SK-N-SH (cell line): ENCODE measurements around the gene PLB1.

Experiments
- EP300 ChIP-seq, 2 experiments: IDR thresholded peaks; 2 replicates each; pipeline versions ENCODE4 v1.4.0 to v1.6.1; 2012; ENCODE audit warnings: borderline replicate concordance in 1 of 2, low read depth in 1 of 2, low read length in 1 of 2
- EZH2phosphoT487 ChIP-seq: fragments of 200-600 bp; sonication (generic); IDR thresholded peaks from 2 replicates; pipeline ENCODE4 v1.6.1; 2017; ENCODE audit warnings: low read depth, mixed run types, mild to moderate bottlenecking, antibody characterized with exemption, moderate library complexity, borderline replicate concordance
- GABPA ChIP-seq: IDR thresholded peaks from 2 replicates; pipeline ENCODE4 v1.4.0; 2012; ENCODE audit warnings: low read depth, mild to moderate bottlenecking
- JUND ChIP-seq: IDR thresholded peaks from 2 replicates; pipeline ENCODE4 v1.4.0; 2012
- MXI1 ChIP-seq: IDR thresholded peaks from 2 replicates; pipeline ENCODE4 v1.6.1; 2012; ENCODE audit warnings: mild to moderate bottlenecking, low read depth, low read length, improper control_type of control experiment
- POLR2AphosphoS5 ChIP-seq: IDR thresholded peaks from 2 replicates; pipeline ENCODE4 v1.6.1; 2012; ENCODE audit warnings: low read depth, low read length
- RCOR1 ChIP-seq: fragments of 150-350 bp; IDR thresholded peaks from 2 replicates; pipeline ENCODE4 v1.6.1; 2017; ENCODE audit warnings: antibody characterized with exemption, low read length
- TF ChIP-seq, protein P1 (sequence below): fragments of 200-600 bp; sonication (generic); IDR thresholded peaks from 2 replicates; pipeline ENCODE4 v1.6.1; 2017; ENCODE audit warnings: antibody characterized with exemption, mild to moderate bottlenecking, moderate library complexity
- TF ChIP-seq, protein P2 (sequence below): IDR thresholded peaks from 2 replicates; pipeline ENCODE4 v1.4.0; 2012; ENCODE audit warnings: low read depth
- TF ChIP-seq, protein P3 (sequence below): IDR thresholded peaks from 2 replicates; pipeline ENCODE4 v1.4.0; 2012; ENCODE audit warnings: low read depth, borderline replicate concordance

DNA sequence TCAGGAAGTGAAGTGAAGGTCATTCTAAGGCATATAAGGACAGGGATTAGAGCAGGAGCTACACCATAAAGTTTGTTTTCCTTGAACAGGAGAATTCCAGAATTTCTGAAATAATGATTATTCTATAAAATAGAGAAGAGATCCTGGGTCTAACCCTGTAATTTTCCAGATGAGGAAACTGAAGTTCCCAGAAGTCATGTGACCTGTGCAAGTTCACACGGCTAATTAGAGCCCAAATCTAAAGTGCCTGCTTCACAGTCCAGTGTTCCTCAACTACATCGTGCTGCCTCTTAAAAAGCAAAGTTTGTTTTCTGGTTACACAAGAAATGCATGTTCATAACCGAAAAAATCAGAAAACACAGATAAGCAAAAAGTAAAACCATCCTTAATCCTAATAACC, 34.9 kb downstream of the PLB1 start:
- TF ChIP-seq, protein P1, sequence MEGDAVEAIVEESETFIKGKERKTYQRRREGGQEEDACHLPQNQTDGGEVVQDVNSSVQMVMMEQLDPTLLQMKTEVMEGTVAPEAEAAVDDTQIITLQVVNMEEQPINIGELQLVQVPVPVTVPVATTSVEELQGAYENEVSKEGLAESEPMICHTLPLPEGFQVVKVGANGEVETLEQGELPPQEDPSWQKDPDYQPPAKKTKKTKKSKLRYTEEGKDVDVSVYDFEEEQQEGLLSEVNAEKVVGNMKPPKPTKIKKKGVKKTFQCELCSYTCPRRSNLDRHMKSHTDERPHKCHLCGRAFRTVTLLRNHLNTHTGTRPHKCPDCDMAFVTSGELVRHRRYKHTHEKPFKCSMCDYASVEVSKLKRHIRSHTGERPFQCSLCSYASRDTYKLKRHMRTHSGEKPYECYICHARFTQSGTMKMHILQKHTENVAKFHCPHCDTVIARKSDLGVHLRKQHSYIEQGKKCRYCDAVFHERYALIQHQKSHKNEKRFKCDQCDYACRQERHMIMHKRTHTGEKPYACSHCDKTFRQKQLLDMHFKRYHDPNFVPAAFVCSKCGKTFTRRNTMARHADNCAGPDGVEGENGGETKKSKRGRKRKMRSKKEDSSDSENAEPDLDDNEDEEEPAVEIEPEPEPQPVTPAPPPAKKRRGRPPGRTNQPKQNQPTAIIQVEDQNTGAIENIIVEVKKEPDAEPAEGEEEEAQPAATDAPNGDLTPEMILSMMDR: no peak
- TF ChIP-seq EZH2phosphoT487 (no peak), GABPA (no peak), RCOR1 (no peak), EP300 (IDR thresholded peaks at IDR 0.05; ENCODE audit: borderline replicate concordance in 1 of 2, low read depth in 1 of 2, low read length in 1 of 2) (no peak), POLR2AphosphoS5 (no peak), JUND (no peak), MXI1 (no peak)
- TF ChIP-seq, protein P2, sequence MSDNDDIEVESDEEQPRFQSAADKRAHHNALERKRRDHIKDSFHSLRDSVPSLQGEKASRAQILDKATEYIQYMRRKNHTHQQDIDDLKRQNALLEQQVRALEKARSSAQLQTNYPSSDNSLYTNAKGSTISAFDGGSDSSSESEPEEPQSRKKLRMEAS: no peak
- TF ChIP-seq, protein P3, sequence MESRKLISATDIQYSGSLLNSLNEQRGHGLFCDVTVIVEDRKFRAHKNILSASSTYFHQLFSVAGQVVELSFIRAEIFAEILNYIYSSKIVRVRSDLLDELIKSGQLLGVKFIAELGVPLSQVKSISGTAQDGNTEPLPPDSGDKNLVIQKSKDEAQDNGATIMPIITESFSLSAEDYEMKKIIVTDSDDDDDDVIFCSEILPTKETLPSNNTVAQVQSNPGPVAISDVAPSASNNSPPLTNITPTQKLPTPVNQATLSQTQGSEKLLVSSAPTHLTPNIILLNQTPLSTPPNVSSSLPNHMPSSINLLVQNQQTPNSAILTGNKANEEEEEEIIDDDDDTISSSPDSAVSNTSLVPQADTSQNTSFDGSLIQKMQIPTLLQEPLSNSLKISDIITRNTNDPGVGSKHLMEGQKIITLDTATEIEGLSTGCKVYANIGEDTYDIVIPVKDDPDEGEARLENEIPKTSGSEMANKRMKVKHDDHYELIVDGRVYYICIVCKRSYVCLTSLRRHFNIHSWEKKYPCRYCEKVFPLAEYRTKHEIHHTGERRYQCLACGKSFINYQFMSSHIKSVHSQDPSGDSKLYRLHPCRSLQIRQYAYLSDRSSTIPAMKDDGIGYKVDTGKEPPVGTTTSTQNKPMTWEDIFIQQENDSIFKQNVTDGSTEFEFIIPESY: no peak
